Measurements from ENCODE around the gene ALPP.
"Not testable (repeated sequence)": the region's sequence is repeated elsewhere in the genome, so short reads cannot be mapped to it uniquely, and the experiment has no call there.

Gene ALPP

GRCh38 chr2:232406556-232407310 is 28.2 kb downstream of the ALPP start, which contains the start of gene ALPG:
ALPG (plus strand) TSS chr2:232406844; CDS start chr2:232406895, 51 bp downstream.
- DNase-seq (ENCODE audit: low spot score), result no peak

- DNase-seq (ENCODE audit: low spot score), result not testable (repeated sequence)
These were observed 29.0 kb downstream of the ALPP start for GRCh38 chr2:232407428-232408150.

GRCh38 chr2:232408269-232408668 is 29.7 kb downstream of the ALPP start:
- DNase-seq (ENCODE audit: low spot score), result not testable (repeated sequence)

GRCh38 chr2:232409617-232410016 is 31.1 kb downstream of the ALPP start:
- not testable (repeated sequence) for DNase-seq (ENCODE audit: low spot score)

- DNase-seq (ENCODE audit: low spot score), result no peak
These were observed 31.8 kb downstream of the ALPP start for GRCh38 chr2:232410238-232410900.

GRCh38 chr2:232411901-232412629 is 33.5 kb downstream of the ALPP start:
- no peak for DNase-seq (ENCODE audit: low spot score)

GRCh38 chr2:232412986-232413385 is 34.4 kb downstream of the ALPP start:
- DNase-seq (ENCODE audit: low spot score), result no peak

GRCh38 chr2:232415138-232415690 is 36.7 kb downstream of the ALPP start:
- no peak for DNase-seq (ENCODE audit: low spot score)

- no peak for DNase-seq (ENCODE audit: low spot score)
These were observed 37.4 kb downstream of the ALPP start for GRCh38 chr2:232415736-232416520.

- no peak for DNase-seq (ENCODE audit: low spot score)
These were observed 38.2 kb downstream of the ALPP start for GRCh38 chr2:232416521-232417470.

GRCh38 chr2:232417489-232417888 is 38.9 kb downstream of the ALPP start:
- no peak for DNase-seq (ENCODE audit: low spot score)

- DNase-seq (ENCODE audit: low spot score), result no peak
These were observed 39.5 kb downstream of the ALPP start for GRCh38 chr2:232418056-232418455.

- no peak for DNase-seq (ENCODE audit: low spot score)
These were observed 40.1 kb downstream of the ALPP start for GRCh38 chr2:232418466-232419244.

GRCh38 chr2:232419245-232420072 is 40.9 kb downstream of the ALPP start:
- DNase-seq (ENCODE audit: low spot score), result no peak

GRCh38 chr2:232420073-232420454 is 41.5 kb downstream of the ALPP start:
- no peak for DNase-seq (ENCODE audit: low spot score)

- no peak for DNase-seq (ENCODE audit: low spot score)
These were observed 42.1 kb downstream of the ALPP start for GRCh38 chr2:232420463-232421188.

GRCh38 chr2:232421189-232421785 is 42.7 kb downstream of the ALPP start:
- no peak for DNase-seq (ENCODE audit: low spot score)
